Measurements from ENCODE around the gene COL1A1.

Gene COL1A1

GRCh38 chr17:50201276-50201854, at the start of gene COL1A1:
Gene COL1A1, minus strand, starts transcription at chr17:50201631. Its CDS starts 118 bp downstream, at chr17:50201513.
- no peak for DNase-seq

DNA sequence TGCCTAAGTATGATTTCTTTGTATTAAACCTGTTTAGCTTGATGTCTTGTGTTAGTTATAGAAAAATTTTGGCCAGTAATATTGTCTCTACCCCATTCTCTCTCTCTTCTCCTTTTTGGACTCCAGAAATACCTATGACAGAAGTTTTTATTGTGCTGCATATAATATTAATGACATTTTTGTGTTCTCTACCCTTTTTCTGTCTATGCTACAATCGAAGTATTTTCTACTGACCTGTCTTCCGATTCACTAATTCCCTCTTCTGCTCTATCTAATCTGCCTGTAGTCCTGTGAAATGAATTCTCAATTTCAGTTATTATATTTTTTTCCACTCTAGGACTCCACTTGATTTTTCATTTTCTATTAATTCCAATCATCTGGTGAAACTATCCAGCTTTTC, 46.8 kb upstream of the COL1A1 start:
- no peak for DNase-seq

DNA sequence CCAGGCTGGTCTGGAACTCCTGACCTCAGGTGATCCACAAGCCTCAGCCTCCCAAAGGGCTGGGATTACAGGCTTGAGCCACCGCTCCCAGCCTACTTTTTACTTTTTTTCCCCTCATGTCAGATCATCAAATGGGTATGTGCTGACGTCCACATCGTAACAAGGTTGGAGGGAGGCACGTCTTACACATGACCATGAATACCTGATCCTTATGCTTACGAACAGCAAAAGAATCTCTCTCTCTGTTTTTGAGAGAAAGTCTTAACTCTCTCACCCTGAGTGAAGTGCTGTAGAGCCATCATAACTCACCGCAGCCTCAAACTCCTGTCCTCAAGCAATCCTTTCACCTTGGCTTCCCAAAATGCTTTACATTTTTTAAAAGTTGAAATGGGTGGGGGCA, 43.3 kb upstream of the COL1A1 start:
- no peak for DNase-seq

DNA sequence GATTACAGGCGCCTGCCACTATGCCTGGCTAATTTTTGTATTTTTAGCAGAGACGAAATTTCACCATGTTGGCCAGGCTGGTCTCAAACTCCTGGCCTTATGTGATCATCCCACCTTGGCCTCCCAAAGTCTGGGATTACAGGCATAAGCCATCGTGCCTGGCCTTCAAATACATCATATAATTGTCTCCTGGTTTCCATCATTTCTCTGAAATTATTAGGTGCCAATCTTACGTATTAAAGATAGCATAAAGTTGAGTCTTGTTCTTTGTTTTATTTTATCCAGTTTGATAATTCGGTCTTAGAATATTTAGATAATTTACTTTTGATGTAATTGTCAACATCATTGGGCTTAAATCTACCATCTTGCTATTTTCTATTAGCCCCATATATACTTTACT, 40.0 kb upstream of the COL1A1 start:
- DNase-seq, result no peak

DNA sequence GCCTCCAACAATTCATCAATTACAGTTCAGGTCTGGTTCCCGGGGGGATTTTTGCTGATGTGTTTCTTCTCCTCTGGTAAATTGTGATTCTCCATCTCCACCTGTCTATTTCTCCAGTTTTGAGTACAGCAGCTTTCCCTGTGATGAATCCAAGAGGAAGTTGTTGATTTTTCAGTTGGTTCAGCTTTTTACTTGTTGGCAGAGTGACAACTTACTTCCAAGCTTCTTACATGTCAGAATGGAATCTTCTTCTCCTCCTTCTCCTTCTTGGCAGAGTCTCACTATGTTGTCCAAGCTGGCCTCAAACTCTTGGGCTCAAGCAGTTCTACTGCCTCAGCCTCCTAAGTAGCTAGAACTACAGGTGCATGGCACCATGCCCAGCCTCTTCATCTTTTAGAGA, 39.4 kb upstream of the COL1A1 start:
- DNase-seq, result no peak

DNA sequence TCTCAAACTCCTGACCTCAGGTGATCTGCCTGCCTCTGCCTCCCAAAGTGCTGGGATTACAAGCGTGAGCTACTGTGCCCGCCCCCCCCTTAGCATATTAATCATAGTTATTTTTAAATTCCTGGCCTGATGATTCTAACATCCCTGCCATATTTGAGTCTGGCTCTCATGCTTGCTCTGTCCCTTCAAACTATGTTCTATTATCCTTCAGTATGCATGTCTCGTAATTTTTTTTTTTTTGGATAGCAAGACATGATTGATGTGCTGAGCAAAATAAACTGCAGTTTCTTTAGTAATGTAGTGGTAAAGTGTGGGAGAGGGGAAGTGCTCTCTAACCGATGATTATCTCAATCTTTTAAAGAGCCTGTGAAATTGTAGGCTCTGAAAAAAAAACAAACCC, 38.5 kb upstream of the COL1A1 start:
- DNase-seq, result no peak

DNA sequence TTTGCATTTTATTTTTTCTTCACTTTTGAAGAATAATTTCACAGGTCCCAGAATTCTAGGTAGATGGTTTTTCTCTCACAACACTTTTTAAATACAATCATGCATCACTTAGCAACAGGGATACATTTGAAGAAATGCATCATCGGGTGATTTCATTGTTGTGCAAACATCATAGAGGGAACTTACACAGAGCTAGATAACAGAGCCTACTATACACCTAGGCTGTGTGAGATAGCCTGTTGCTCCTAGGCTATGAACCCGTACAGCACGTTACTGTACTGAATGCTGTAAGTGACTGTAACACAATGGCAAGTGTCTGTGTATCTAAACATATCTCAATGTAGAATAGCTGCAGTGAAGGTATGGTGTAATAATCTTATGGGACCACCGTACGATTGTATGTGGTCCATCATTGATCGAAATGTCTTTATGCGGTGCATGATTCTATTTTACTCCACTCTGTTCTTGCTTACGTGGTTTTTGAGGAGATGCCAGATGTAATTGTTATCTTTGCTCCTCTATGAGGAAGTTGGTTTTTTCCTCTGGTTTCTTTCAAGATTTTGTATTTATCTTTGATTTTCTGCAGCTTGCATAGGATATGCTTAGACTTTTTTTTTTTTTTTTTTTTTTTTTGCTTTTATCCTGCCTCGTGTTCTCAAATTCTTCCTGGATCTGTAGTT, 37.3 kb upstream of the COL1A1 start:
- DNase-seq, result no peak

DNA sequence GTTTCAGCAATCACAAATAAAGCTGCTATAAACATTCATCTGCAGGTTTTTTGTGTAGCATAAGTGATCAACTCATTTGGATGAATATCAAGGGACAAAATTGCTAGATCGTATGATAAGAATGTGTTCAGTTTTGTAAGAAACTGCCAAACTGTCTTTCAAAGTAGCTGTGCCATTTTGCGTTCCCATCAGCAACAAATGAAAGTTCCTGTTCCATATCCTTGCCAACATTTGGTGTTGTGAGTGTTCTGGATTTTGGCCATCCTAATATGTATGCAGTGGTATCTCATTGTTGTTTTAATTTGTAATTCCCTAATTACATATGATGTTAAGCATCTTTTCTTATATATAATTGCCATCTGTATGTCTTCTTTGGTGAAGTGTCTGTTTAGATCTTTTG, 36.5 kb upstream of the COL1A1 start:
- DNase-seq, result no peak

DNA sequence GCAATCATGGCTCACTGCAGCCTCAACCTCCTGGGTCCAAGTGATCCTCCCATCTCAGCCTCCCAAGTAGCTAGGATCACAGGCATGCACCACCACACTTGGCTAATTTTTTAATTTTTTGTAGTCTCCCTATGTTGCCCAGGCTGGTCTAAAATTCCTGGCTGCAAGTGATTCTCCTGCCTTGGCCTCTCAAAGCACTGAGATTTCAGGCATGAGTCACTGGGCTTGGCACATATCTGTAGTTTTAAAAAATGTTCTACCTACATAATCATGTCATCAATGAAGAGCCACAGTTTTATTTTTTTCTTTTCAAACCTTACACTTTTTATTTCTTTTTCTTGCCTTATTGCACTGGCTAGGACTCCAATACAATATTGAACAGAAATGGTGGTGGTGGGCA, 33.1 kb upstream of the COL1A1 start:
- DNase-seq, result no peak

- DNase-seq, result no peak
Observed at GRCh38 chr17:50225701-50226240, 24.3 kb upstream of the COL1A1 start.

GRCh38 chr17:50222922-50223321, 21.5 kb upstream of the COL1A1 start:
- no peak for DNase-seq

- no peak for DNase-seq
Observed at GRCh38 chr17:50221864-50222545, 20.6 kb upstream of the COL1A1 start.

- no peak for DNase-seq
Observed at GRCh38 chr17:50221266-50221863, 19.9 kb upstream of the COL1A1 start.

- DNase-seq, result no peak
Observed at GRCh38 chr17:50220811-50221210, 19.4 kb upstream of the COL1A1 start.

DNA sequence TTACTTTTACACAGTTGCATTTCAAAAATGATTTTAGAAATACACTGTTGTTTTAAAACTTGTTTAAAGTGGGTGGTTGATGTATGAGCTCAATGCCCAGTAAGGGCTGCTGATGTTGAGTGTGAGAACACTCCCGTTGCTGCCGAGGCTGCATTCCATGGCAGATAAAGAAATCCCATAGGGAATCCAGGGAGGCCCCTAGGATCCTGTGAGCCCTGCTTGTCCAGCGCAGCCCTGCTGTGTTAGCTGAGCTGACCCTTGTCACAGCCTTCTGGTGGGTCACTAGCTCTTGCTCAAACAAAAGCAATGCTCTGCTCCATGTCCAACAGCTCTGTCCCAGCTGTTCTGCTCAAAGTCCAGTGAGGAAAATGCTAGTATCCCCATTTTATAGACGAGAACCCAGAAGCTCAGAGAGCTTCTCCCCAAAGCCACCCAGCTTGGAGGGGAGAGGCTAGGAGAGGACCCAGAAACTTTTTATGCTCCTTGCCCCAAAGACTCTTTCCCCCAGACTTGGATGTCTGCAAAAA, 18.6 kb upstream of the COL1A1 start:
- DNase-seq, result no peak

DNA sequence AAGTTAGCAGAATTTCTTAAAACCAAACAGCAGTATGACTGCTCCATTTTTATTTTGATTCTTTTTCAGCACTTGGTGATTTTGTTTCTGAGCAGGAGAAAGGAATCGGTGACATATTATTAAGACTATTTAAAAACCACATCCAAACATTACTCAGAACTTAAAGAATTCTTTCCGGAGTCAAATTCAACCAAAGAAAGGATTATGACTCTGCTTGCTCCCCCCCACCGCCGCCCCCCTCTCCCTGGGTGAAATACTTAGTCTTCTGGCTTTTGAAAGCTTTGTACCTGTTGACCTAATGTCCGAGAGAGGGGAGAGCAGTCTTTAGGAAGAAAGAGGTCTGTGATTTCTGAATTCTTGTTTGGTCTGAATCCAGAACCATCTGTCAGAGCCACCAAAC, 17.9 kb upstream of the COL1A1 start:
- no peak for DNase-seq

DNA sequence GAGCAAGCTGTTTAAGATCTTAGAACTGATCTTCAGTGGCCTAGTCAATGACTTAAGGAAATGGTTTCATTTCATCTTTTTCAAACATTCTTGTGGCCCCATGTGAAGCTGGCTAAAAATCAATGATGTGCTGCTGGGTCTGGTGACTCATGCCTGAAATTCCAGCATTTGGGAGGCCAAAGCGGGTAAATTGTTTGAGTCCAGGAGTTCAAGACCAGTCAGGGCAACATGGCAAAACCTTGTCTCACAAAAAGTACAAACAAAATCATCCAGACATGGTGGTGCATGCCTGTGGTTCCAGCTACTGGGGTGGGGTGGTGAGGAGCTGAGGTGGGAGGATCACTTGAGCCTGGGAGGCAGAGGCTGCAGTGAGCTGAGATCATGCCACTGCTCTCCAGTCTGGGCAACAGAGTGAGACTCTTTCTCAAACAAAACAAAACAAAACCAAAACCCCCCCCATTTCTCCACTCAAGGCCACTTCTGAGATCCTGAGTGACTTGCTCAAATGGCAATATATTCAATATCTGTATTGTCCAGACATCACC, 17.4 kb upstream of the COL1A1 start:
- no peak for DNase-seq

GRCh38 chr17:50218071-50218759, 16.8 kb upstream of the COL1A1 start:
- no peak for DNase-seq

DNA sequence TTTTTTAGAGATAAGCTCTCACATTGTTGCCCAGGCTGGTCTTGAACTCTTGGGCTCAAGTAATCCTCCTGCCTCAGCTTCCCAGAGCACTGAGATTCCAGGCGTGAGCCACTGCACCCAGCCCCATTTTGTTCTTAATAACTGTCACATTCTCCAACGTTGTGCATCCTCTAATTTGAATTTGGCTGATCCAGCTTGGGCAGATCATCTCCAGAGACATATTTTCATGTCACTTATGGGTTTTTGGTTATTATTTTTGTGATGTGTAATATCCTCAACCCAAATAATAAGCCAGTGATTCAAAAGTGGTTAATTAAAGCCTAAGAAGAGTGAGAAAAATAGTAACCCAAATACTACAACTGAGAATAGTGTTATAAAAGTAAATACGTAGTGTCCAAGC, 16.2 kb upstream of the COL1A1 start:
- DNase-seq, result no peak

GRCh38 chr17:50214976-50215760, 13.7 kb upstream of the COL1A1 start:
- no peak for DNase-seq

All from NCI-H187 treated with DMSO at 0.1 percent for 48 hours (cell line).